Measurements from ENCODE around the gene PIP5K1C.

The PIP5K1C gene

GRCh38 chr19:3721887-3722442 lies 21.7 kb upstream of the PIP5K1C start:
- in situ Hi-C loops (cut with MboI; ENCODE audit: low sequenced_read_pairs): no loop called here

GRCh38 chr19:3721131-3721886 lies 21.0 kb upstream of the PIP5K1C start:
- in situ Hi-C loops (cut with MboI; ENCODE audit: low sequenced_read_pairs): no loop called here

GRCh38 chr19:3720349-3720917 lies 20.2 kb upstream of the PIP5K1C start:
- in situ Hi-C loops (cut with MboI; ENCODE audit: low sequenced_read_pairs): no loop called here

- in situ Hi-C loops (cut with MboI; ENCODE audit: low sequenced_read_pairs): no loop called here
Observed at GRCh38 chr19:3719868-3720267, 19.6 kb upstream of the PIP5K1C start.

GRCh38 chr19:3716147-3716668 lies 15.9 kb upstream of the PIP5K1C start:
- in situ Hi-C loops (cut with MboI; ENCODE audit: low sequenced_read_pairs): no loop called here

GRCh38 chr19:3712663-3713611 lies 12.7 kb upstream of the PIP5K1C start:
- in situ Hi-C loops (cut with MboI; ENCODE audit: low sequenced_read_pairs): no loop called here

- in situ Hi-C loops (cut with MboI; ENCODE audit: low sequenced_read_pairs): no loop called here
Observed at GRCh38 chr19:3710265-3710812, 10.1 kb upstream of the PIP5K1C start.

- in situ Hi-C loops (cut with MboI; ENCODE audit: low sequenced_read_pairs): no loop called here
Observed at GRCh38 chr19:3708207-3708931, 8.1 kb upstream of the PIP5K1C start, which contains the start of gene TJP3. Gene TJP3 (plus strand): TSS chr19:3708384. CDS start chr19:3728433, 20,049 bp downstream.

- in situ Hi-C loops (cut with MboI; ENCODE audit: low sequenced_read_pairs): no loop called here
Observed at GRCh38 chr19:3707868-3708206, 7.6 kb upstream of the PIP5K1C start.

GRCh38 chr19:3701200-3701599 lies 932 bp upstream of the PIP5K1C start:
- in situ Hi-C loops (cut with MboI; ENCODE audit: low sequenced_read_pairs): no loop called here

GRCh38 chr19:3699741-3700241 lies 477 bp downstream of the PIP5K1C start:
- in situ Hi-C loops (cut with MboI; ENCODE audit: low sequenced_read_pairs): loop anchor here (25.0 kb wide), 1 partner anchor 513 kb away; no protein-coding TSS in a partner anchor

GRCh38 chr19:3698974-3699740 lies 1.1 kb downstream of the PIP5K1C start:
- in situ Hi-C loops (cut with MboI; ENCODE audit: low sequenced_read_pairs): loop anchor here (25.0 kb wide), 1 partner anchor 513 kb away; no protein-coding TSS in a partner anchor

GRCh38 chr19:3698386-3698950 lies 1.8 kb downstream of the PIP5K1C start:
- in situ Hi-C loops (cut with MboI; ENCODE audit: low sequenced_read_pairs): loop anchor here (25.0 kb wide), 1 partner anchor 514 kb away; no protein-coding TSS in a partner anchor

GRCh38 chr19:3697671-3698385 lies 2.4 kb downstream of the PIP5K1C start:
- in situ Hi-C loops (cut with MboI; ENCODE audit: low sequenced_read_pairs): loop anchor here (25.0 kb wide), 1 partner anchor 514 kb away; no protein-coding TSS in a partner anchor

- in situ Hi-C loops (cut with MboI; ENCODE audit: low sequenced_read_pairs): loop anchor here (25.0 kb wide), 1 partner anchor 515 kb away; no protein-coding TSS in a partner anchor
Observed at GRCh38 chr19:3697094-3697493, 3.2 kb downstream of the PIP5K1C start.

GRCh38 chr19:3696660-3696995 lies 3.6 kb downstream of the PIP5K1C start:
- in situ Hi-C loops (cut with MboI; ENCODE audit: low sequenced_read_pairs): loop anchor here (25.0 kb wide), 1 partner anchor 516 kb away; no protein-coding TSS in a partner anchor

- in situ Hi-C loops (cut with MboI; ENCODE audit: low sequenced_read_pairs): loop anchor here (25.0 kb wide), 1 partner anchor 516 kb away; no protein-coding TSS in a partner anchor
Observed at GRCh38 chr19:3695986-3696659, 4.1 kb downstream of the PIP5K1C start.

All from HL-60/S4 (cell line).